Measurements from ENCODE around the gene ARMH4. TPM values are rescaled to one million over a fixed set of nuclear protein-coding genes. Genes with fewer than 3 reads are reported as not detected.

Gene ARMH4
- total RNA-seq, 4 donors from 2014 or later: 1.2 to 3.7 (median 2.0) TPM

DNA sequence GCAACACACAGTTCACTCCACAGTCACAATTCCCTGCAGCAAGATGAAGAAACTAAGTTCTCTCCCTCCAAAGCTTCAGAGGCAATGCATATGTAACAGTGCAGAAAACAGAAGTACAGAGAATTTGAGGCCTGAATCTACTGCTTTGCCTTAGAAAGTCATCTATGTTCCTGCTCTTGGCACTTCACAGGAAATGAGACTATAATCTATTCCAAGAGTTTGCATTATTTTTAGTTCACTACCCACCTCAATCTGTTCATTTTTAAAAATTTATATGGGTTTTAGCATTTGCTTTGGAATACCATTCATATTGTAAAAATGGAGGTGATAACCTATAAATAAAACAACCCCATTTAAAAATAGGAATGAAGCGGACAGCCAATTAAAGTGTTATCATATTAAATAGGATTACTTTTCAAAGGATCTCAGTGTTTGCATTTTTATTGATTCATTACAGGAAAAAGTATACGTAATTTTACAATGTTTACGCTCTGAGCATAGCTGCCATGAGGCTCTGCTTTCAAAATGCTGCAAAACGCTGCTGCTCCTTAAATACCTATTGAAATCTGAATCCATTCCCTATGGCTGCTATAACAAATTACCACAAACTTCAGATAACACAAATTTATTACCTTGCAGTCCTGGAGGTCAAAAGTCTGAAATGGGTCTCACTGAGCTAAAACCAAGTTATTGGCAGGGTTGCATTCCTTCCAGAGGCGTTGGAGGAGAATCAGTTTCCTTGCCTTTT is 60.0 kb downstream of the ARMH4 start:
- intact Hi-C loops (cut with DNase I; ENCODE audit: low total_unique reads) (no loop called here), in situ Hi-C loops (cut with MboI; ENCODE audit: low sequenced_read_pairs in 4 of 4) (no loop called here)
- no peaks in the 10 kb centered on the region for H3K27me3 ChIP-seq

DNA sequence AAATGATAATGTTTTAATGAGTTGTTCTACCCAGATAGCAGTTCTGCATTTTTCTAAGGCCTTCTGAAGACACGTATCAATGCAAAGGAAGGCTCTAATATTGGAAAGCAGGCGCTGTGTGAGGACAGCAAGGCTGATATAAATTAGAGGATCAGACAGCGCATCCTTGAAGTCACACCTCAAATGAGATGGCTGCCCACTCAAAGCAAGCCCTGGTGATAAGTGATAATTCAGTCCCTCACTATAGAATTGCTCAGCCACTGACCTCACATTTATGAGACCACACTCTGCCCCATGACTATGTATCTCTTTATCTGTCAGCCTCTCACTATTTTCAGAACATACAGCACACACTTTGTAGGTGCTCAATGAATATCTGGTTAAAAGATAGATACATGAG is 62.4 kb downstream of the ARMH4 start:
- no peaks in the 10 kb centered on the region for H3K27me3 ChIP-seq
- no peaks in the 10 kb centered on the region for H3K9me3 ChIP-seq
- intact Hi-C loops (cut with DNase I; ENCODE audit: low total_unique reads): no loop called here
- in situ Hi-C loops (cut with MboI; ENCODE audit: low sequenced_read_pairs in 4 of 4): no loop called here
- TF ChIP-seq, protein P1, sequence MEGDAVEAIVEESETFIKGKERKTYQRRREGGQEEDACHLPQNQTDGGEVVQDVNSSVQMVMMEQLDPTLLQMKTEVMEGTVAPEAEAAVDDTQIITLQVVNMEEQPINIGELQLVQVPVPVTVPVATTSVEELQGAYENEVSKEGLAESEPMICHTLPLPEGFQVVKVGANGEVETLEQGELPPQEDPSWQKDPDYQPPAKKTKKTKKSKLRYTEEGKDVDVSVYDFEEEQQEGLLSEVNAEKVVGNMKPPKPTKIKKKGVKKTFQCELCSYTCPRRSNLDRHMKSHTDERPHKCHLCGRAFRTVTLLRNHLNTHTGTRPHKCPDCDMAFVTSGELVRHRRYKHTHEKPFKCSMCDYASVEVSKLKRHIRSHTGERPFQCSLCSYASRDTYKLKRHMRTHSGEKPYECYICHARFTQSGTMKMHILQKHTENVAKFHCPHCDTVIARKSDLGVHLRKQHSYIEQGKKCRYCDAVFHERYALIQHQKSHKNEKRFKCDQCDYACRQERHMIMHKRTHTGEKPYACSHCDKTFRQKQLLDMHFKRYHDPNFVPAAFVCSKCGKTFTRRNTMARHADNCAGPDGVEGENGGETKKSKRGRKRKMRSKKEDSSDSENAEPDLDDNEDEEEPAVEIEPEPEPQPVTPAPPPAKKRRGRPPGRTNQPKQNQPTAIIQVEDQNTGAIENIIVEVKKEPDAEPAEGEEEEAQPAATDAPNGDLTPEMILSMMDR (IDR thresholded peaks at IDR 0.05 in 4 of 5, conservative IDR thresholded peaks at IDR 0.05 in 1 of 5): no peak
- TF ChIP-seq POLR2A (IDR thresholded peaks at IDR 0.05): no peak
- no peaks in the 10 kb centered on the region for H3K4me1 ChIP-seq
- no peak overlapping the region for H3K4me3 ChIP-seq
- no peaks in the 10 kb centered on the region for H3K36me3 ChIP-seq
- no peak overlapping the region for H3K27ac ChIP-seq
- ATAC-seq: no peak
- no peak for DNase-seq

More for the DNA sequence above, 60.0 kb downstream of the ARMH4 start:
- H3K4me1 ChIP-seq: no peaks in the 10 kb centered on the region
- no peak for TF ChIP-seq POLR2A (IDR thresholded peaks at IDR 0.05)
- TF ChIP-seq, protein P1 (IDR thresholded peaks at IDR 0.05 in 4 of 5, conservative IDR thresholded peaks at IDR 0.05 in 1 of 5): no peak
- no peak overlapping the region for H3K4me3 ChIP-seq
- no peaks in the 10 kb centered on the region for H3K36me3 ChIP-seq
- no peaks in the 10 kb centered on the region for H3K9me3 ChIP-seq
- no peak overlapping the region for H3K27ac ChIP-seq
- DNase-seq (no peak), ATAC-seq (no peak)

DNA sequence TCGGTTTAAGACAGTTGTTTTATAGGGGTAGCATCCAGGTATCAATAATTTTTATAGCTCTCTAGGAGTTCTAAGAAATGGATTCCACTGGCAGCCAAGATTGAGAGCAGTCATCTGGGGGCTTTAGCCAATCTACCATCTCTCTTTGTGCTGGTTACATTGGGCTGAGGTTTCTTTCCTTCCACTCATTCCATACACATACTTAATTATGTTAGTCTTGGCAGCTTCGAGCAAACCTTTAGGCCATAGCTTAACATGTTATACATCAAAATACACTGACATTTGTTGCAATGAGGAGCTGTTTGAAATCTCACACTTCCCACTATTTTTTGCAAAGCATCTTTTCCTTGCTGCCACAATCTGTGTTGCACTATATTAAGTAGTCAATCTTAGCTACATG is 63.1 kb downstream of the ARMH4 start:
- no peaks in the 10 kb centered on the region for H3K27me3 ChIP-seq
- DNase-seq (no peak), ATAC-seq (no peak)
- intact Hi-C loops (cut with DNase I; ENCODE audit: low total_unique reads) (no loop called here), in situ Hi-C loops (cut with MboI; ENCODE audit: low sequenced_read_pairs in 4 of 4) (no loop called here)
- no peak for TF ChIP-seq POLR2A (IDR thresholded peaks at IDR 0.05)
- TF ChIP-seq, protein P1 (IDR thresholded peaks at IDR 0.05 in 4 of 5, conservative IDR thresholded peaks at IDR 0.05 in 1 of 5): no peak
- H3K9me3 ChIP-seq: no peaks in the 10 kb centered on the region
- no peak overlapping the region for H3K4me3 ChIP-seq
- H3K36me3 ChIP-seq: no peaks in the 10 kb centered on the region
- no peaks in the 10 kb centered on the region for H3K4me1 ChIP-seq
- no peak overlapping the region for H3K27ac ChIP-seq

DNA sequence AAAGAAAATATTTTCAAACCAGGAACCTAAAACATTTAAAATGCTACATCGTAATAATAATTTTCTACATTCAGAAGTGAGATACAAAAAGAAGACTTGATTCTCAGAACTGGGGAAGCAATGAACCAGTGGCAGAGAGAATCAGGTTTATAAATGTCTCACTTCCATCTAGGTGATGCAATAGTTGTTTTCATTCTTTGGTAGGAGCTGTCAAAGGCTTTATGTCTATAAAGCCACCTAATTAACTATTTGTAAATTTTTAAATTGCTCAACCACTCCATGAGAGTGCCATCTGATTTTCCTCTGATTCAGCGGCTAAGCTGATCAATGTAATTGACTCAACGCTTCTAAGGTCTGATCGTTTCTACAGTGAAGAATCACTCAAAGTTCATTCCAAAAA is 66.1 kb downstream of the ARMH4 start:
- H3K4me1 ChIP-seq: no peaks in the 10 kb centered on the region
- no peak for ATAC-seq
- H3K4me3 ChIP-seq: no peak overlapping the region
- H3K27ac ChIP-seq: no peak overlapping the region
- no peaks in the 10 kb centered on the region for H3K9me3 ChIP-seq
- no peaks in the 10 kb centered on the region for H3K36me3 ChIP-seq
- no peaks in the 10 kb centered on the region for H3K27me3 ChIP-seq
- DNase-seq: no peak
- intact Hi-C loops (cut with DNase I; ENCODE audit: low total_unique reads) (no loop called here), in situ Hi-C loops (cut with MboI; ENCODE audit: low sequenced_read_pairs in 4 of 4) (no loop called here)
- no peak for TF ChIP-seq POLR2A (IDR thresholded peaks at IDR 0.05)
- TF ChIP-seq, protein P1 (IDR thresholded peaks at IDR 0.05 in 4 of 5, conservative IDR thresholded peaks at IDR 0.05 in 1 of 5): no peak
